ENCODE results near the gene CFI. TPM values are rescaled to one million over a fixed set of nuclear protein-coding genes. Genes with fewer than 3 reads are reported as not detected.

CFI gene
- total and polyA plus RNA-seq, 2 of the 8 experiments (the other 6 are each of a cell fraction or from before 2014, with no cell fraction given) = not detected

- TF ChIP-seq, protein P1, sequence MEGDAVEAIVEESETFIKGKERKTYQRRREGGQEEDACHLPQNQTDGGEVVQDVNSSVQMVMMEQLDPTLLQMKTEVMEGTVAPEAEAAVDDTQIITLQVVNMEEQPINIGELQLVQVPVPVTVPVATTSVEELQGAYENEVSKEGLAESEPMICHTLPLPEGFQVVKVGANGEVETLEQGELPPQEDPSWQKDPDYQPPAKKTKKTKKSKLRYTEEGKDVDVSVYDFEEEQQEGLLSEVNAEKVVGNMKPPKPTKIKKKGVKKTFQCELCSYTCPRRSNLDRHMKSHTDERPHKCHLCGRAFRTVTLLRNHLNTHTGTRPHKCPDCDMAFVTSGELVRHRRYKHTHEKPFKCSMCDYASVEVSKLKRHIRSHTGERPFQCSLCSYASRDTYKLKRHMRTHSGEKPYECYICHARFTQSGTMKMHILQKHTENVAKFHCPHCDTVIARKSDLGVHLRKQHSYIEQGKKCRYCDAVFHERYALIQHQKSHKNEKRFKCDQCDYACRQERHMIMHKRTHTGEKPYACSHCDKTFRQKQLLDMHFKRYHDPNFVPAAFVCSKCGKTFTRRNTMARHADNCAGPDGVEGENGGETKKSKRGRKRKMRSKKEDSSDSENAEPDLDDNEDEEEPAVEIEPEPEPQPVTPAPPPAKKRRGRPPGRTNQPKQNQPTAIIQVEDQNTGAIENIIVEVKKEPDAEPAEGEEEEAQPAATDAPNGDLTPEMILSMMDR (IDR thresholded peaks at IDR 0.05; ENCODE audit: control extremely low read depth in 1 of 3, insufficient read depth in 1 of 3, low read depth in 1 of 3, low read length in 3 of 3) = no peak
- TF ChIP-seq SUZ12 (IDR thresholded peaks at IDR 0.05; ENCODE audit: low read length) (no peak), TAF7 (optimal IDR thresholded peaks at IDR 0.05; ENCODE audit: borderline replicate concordance, low read depth, low read length) (no peak), NRF1 (IDR thresholded peaks at IDR 0.05; ENCODE audit: low read depth, low read length) (no peak), SAP30 (IDR thresholded peaks at IDR 0.05; ENCODE audit: insufficient read depth, insufficient replicate concordance, low read length) (no peak), SIN3A (conservative IDR thresholded peaks at IDR 0.05 in 1 of 2, IDR thresholded peaks at IDR 0.05 in 1 of 2; ENCODE audit: low read depth in 1 of 2, low read length in 2 of 2) (0 out of 4 replicates have a peak, but pooled peaks of 1 of the 2 experiments have one; percentile 33), POU5F1 (IDR thresholded peaks at IDR 0.05; ENCODE audit: low read depth, low read length) (no peak), MAX (IDR thresholded peaks at IDR 0.05) (peak; percentile 42), SP2 (IDR thresholded peaks at IDR 0.05; ENCODE audit: low read length) (no peak), E2F6 (IDR thresholded peaks at IDR 0.05) (no peak), SP1 (IDR thresholded peaks at IDR 0.05; ENCODE audit: low read depth, low read length) (no peak), CHD2 (IDR thresholded peaks at IDR 0.05; ENCODE audit: low read length) (no peak), CEBPB (IDR thresholded peaks at IDR 0.05; ENCODE audit: low read depth, low read length) (no peak), TAF1 (IDR thresholded peaks at IDR 0.05; ENCODE audit: low read depth, low read length) (peak; percentile 43; the same call in 1 of the 2 replicates), HDAC6 (IDR thresholded peaks at IDR 0.05; ENCODE audit: low read depth, low read length) (no peak), CHD1 (IDR thresholded peaks at IDR 0.05; ENCODE audit: low read depth, low read length) (no peak), TCF12 (IDR thresholded peaks at IDR 0.05; ENCODE audit: low read depth, low read length) (no peak)
Observed at GRCh38 chr4:109701566-109702410, 100.0 kb downstream of the CFI start (continued).

Data from H1 (cell line).